Heart right ventricle (tissue), 16 donors: ENCODE data around the gene TMEM40. TPM values are rescaled to one million over a fixed set of nuclear protein-coding genes. Genes with fewer than 3 reads are reported as not detected.
A peak's percentile ranks its signal among the peaks of the same experiment; 100 is the strongest.

Experiments
- ATAC-seq, 8 donors: fragments of 200-7000 bp; cut with Tn5 transposase; one replicate each; pipeline ENCODE4 v1.9.1; 2020; ENCODE audit warnings: mild to moderate bottlenecking in 8 of 8, moderate library complexity in 8 of 8, moderate number of reproducible peaks in 1 of 8
- DNase-seq, 2 donors: peaks; one replicate each; pipeline ENCODE4 v3.0.0-alpha.2; 2020
- H3K27ac ChIP-seq, 10 donors: fragments of 200-600 bp; sonication (generic) in 2 of 10; one replicate each; pipeline versions ENCODE4 v1.5.0 to v1.8.0; 2020 to 2022; ENCODE audit warnings: mild to moderate bottlenecking in 3 of 10
- H3K27me3 ChIP-seq, 7 donors: fragments of 200-600 bp; one replicate each; pipeline ENCODE4 v1.8.0; 2021 to 2022; ENCODE audit warnings: mild to moderate bottlenecking in 2 of 7
- H3K36me3 ChIP-seq, 9 donors: fragments of 200-600 bp; sonication (generic) in 1 of 9; one replicate each; pipeline versions ENCODE4 v1.5.0 to v1.8.0; 2020 to 2022; ENCODE audit warnings: mild to moderate bottlenecking in 2 of 9
- H3K4me1 ChIP-seq, 9 donors: fragments of 200-600 bp; sonication (generic) in 1 of 9; one replicate each; pipeline versions ENCODE4 v1.5.0 to v1.8.0; 2020 to 2022; ENCODE audit warnings: mild to moderate bottlenecking in 4 of 9
- H3K4me3 ChIP-seq, 10 donors: fragments of 200-600 bp; sonication (generic) in 2 of 10; one replicate each; pipeline versions ENCODE4 v1.5.0 to v1.8.0; 2020 to 2022; ENCODE audit warnings: mild to moderate bottlenecking in 7 of 10, moderate library complexity in 2 of 10
- H3K9me3 ChIP-seq, 11 donors: fragments of 200-600 bp in 10 of 11; sonication (generic) in 2 of 11; one replicate each; pipeline versions ENCODE4 v1.5.0 to v1.8.0; 2013 to 2022; ENCODE audit warnings: mild to moderate bottlenecking in 2 of 11, control low read depth in 1 of 11, moderate library complexity in 1 of 11
- whole genome bisulfite sequencing, 2 donors: extraction: QIAGEN DNeasy Blood & Tissue Kit; methylation state at CpG; one replicate each; pipeline ENCODE4 v1.1.7; 2013; ENCODE audit warnings: inconsistent platforms in 1 of 2; 5-methylcytosine and 5-hydroxymethylcytosine counted together
- intact Hi-C, 10 donors: fragments of 100-400 bp; cut with DNase I; formaldehyde crosslinking; loops; one replicate each; pipeline versions ENCODE4 v1.11.1 to v1.14.2; 2022
- polyA plus RNA-seq, 2 donors: library from polyadenylated mRNA; stranded (reverse); fragments of 200-250 nt; gene quantifications; one replicate each; pipeline ENCODE4 v1.2.3, GENCODE V29; 2013
- total RNA-seq, 10 donors: library from RNA; stranded (reverse); fragmentation: NEBNext Ultra II Directional in 3 of 10; extraction: Animal tissue kit (Norgen Biotek cat#: 25700) in 3 of 10; gene quantifications; one replicate each; pipeline versions ENCODE4 v1.2.1 to v1.2.4, GENCODE V29; 2021 to 2023
- TF ChIP-seq, protein P1 (sequence below), 9 donors: fragments of 200-600 bp; sonication (generic) in 2 of 9; IDR thresholded peaks; one replicate each; pipeline versions ENCODE4 v1.5.0 to v1.8.0; 2021 to 2022; ENCODE audit warnings: antibody characterized with exemption in 9 of 9, mild to moderate bottlenecking in 5 of 9, moderate library complexity in 1 of 9
- donor health status: Arrhythmogenic right ventricular cardiomyopathy.
- donor health status: ischemic (EF 13 %, LVEDD 7.1; RV severe dilation, severe dysfunction).
- donor health status: healthy with polysubstance abuse.
- donor health status: DM: no; HTN: yes; CAD: no.
- donor health status: DM: no; HTN: no; CAD: no.
- donor health status: ischemic (EF 25% LVEDD 6.9; RV normal size, moderate dysfunction).
- donor health status: ischemic (EF 25% LVEDD 5.7; RV mildly dilated, moderate dysfunction).
- donor health status: healthy.
- donor health status: DM: yes; HTN: yes; CAD: no.
- donor health status: Ischemic cardiomyopathy.
- donor health status: ischemic (EF 35%, LVEDD 5.7; RV mildly dilated, moderate dysfunction).
- donor health status: nonischemic (EF 11% LVEDD 7.7; RV severe dilation, severe dysfunction).
- donor health status: DM: yes; HTN: yes; CAD: no.
- donor health status: PGD.
- donor health status: ischemic (EF 29% LVEDD 5.4; RV normal size, mild dysfunction).
- donor health status: nonischemic (EF 23%, LVEDD 6.1; RV moderate dilation, normal function).

Gene TMEM40
- total and polyA plus RNA-seq, 12 donors, result 0.68 to 10.1 (median 2.3) TPM

DNA sequence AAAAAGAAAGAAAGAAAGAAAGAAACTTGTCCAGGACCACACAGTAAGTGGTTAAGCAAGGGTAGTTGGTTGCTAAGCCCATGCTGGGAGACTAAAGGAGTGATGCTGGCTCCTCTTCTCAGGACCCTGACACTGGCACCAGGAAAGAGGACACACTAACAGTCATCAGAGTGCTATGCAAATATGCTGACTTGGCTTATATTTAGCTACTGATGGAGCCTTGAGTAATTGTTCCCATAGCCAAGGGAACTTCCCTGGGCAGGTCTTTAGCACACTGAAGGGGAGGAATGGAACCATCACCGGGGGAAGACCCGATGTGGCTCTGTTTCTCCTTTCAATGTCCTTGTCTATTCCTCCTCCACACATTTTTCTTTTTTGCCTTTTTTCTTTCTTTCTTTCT is 6.2 kb downstream of the TMEM40 start:
- intact Hi-C loops, result no loop called here
- no peak overlapping the region for H3K27ac ChIP-seq
- H3K27me3 ChIP-seq, result no peaks in the 10 kb centered on the region
- H3K36me3 ChIP-seq, result no peaks in the 10 kb centered on the region
- DNase-seq (no peak), ATAC-seq (peak in 1 of 8 donors; percentile 39)
- no peaks in the 10 kb centered on the region for H3K9me3 ChIP-seq
- TF ChIP-seq, protein P1, sequence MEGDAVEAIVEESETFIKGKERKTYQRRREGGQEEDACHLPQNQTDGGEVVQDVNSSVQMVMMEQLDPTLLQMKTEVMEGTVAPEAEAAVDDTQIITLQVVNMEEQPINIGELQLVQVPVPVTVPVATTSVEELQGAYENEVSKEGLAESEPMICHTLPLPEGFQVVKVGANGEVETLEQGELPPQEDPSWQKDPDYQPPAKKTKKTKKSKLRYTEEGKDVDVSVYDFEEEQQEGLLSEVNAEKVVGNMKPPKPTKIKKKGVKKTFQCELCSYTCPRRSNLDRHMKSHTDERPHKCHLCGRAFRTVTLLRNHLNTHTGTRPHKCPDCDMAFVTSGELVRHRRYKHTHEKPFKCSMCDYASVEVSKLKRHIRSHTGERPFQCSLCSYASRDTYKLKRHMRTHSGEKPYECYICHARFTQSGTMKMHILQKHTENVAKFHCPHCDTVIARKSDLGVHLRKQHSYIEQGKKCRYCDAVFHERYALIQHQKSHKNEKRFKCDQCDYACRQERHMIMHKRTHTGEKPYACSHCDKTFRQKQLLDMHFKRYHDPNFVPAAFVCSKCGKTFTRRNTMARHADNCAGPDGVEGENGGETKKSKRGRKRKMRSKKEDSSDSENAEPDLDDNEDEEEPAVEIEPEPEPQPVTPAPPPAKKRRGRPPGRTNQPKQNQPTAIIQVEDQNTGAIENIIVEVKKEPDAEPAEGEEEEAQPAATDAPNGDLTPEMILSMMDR (IDR thresholded peaks at IDR 0.05), result no peak
- H3K4me1 ChIP-seq, result peaks cover 0 to 30% (median 15%) of the 10 kb centered on the region in 9 donors
- no peak overlapping the region for H3K4me3 ChIP-seq
- WGBS, 2 donors, result 89 to 91% methylated on average over 2 of the region's 2 CpGs

DNA sequence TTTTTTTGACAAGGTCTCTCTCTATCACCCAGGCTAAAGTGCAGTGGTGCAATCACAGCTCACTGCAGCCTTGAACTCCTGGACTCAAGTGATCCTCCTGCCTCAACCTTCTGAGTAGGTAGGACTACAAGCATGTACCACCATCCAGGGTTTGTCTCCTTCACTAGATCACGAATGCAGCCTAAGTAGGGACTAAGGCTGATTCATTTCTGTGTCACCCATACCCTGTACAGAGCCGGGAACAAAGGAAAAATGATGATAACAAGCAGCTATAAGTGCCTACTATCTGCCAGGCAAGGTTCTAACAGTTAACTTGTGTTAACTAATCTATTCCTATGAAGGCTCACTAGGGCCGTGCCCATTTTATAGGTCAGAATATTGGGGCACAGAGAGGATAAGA is 7.0 kb downstream of the TMEM40 start:
- no peak overlapping the region for H3K4me3 ChIP-seq
- H3K36me3 ChIP-seq, result no peaks in the 10 kb centered on the region
- intact Hi-C loops, result no loop called here
- 47 to 52% methylated on average over 3 of the region's 3 CpGs for WGBS, 2 donors
- no peak for ATAC-seq
- H3K9me3 ChIP-seq, result no peaks in the 10 kb centered on the region
- H3K27me3 ChIP-seq, result no peaks in the 10 kb centered on the region
- TF ChIP-seq, protein P1 (IDR thresholded peaks at IDR 0.05), result no peak
- peaks cover 0 to 26% (median 13%) of the 10 kb centered on the region in 9 donors for H3K4me1 ChIP-seq
- H3K27ac ChIP-seq, result peak overlapping the region in 4 of 10 donors; percentile 5 to 76 (median 68)
- no peak for DNase-seq

DNA sequence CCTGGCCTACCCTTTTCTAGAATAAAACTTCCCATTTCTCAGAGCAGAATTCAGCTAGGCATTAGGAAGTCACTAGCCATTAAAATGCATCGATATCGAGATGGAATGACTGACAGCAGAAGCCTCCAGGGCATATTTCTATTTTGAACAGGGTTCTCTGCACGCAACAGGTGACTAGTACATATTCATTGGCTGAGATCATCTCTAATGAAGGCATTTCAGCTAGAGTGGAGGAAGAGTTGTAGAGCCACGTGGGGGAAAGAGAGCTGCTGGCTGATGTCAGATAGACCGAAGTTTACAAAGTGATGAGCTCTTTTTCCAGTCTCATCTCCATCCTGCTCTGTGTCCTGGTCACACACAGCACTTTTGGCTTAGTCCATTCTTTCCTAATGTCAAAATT is 7.5 kb downstream of the TMEM40 start:
- Histone ChIP-seq H3K27me3 (no peaks in the 10 kb centered on the region), H3K27ac (peak overlapping the region in 6 of 10 donors; percentile 18 to 76 (median 64)), H3K4me3 (no peak overlapping the region), H3K4me1 (peaks cover 0 to 26% (median 13%) of the 10 kb centered on the region in 9 donors), H3K36me3 (no peaks in the 10 kb centered on the region), H3K9me3 (no peaks in the 10 kb centered on the region)
- TF ChIP-seq, protein P1 (IDR thresholded peaks at IDR 0.05), result no peak
- ATAC-seq (peak in 6 of 8 donors; percentile 52 to 86 (median 75)), DNase-seq (no peak)
- intact Hi-C loops, result no loop called here
- WGBS, 2 donors, result 38 to 49% methylated on average over 5 of the region's 5 CpGs

DNA sequence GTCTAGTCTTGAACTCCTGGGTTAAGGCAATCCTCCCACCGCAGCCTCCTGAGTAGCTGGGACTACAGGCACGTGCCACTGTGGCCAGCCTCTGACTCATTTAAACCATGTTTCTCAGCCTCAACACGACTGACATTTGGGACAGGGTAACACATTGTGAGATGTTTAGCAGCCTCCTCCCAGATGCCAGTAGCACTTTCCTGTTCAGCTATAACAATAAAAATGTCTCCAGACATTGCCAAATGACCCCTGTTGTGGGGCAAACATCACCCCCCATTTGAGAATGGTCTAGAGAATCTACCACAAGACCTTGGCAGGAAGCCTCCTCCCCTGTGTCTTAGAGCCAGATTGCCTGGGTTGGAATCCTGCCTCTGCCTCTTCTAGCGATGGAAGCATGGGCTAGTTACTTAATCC is 8.4 kb downstream of the TMEM40 start:
- TF ChIP-seq, protein P1 (IDR thresholded peaks at IDR 0.05), result no peak
- WGBS, 2 donors, result 55 to 69% methylated on average over 4 of the region's 4 CpGs
- peak in 3 of 8 donors; percentile 21 to 49 (median 25) for ATAC-seq
- Histone ChIP-seq H3K4me3 (no peak overlapping the region), H3K4me1 (peaks cover 0 to 26% (median 13%) of the 10 kb centered on the region in 9 donors), H3K27ac (peak overlapping the region in 8 of 10 donors; percentile 42 to 76 (median 60)), H3K27me3 (no peaks in the 10 kb centered on the region), H3K9me3 (no peaks in the 10 kb centered on the region), H3K36me3 (no peaks in the 10 kb centered on the region)
- intact Hi-C loops, result no loop called here
- DNase-seq, result no peak
